Measurements from ENCODE around the gene CEMIP.

DNA sequence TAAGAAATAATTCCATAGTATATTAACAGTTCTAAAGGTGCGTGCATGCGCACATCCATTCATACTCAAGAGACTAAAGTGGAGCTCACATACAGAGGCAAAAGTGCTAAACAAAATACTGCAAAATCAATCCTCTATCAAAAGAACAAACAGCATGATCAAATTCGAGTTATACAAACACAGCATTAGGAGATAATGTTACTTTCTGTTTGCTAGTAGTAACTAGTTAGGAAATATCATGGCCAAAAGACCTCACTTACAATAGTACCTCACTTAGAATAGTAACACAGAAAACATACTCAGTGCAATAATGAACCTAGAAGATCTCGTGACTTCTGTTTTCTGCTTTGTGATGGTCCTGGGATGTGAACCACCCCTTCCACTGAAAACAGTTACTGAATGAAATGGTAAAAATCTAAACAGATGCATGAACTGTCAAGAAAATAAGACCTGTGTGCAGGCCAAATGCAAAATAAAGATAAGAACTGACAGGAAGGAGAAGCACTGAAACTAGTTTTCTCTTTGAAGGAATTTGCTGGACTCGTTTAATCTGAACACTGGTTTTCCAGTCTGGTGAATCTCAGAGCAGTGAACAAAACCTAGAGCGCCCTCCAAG is 20.9 kb upstream of the CEMIP start:
- TF ChIP-seq, protein P1, sequence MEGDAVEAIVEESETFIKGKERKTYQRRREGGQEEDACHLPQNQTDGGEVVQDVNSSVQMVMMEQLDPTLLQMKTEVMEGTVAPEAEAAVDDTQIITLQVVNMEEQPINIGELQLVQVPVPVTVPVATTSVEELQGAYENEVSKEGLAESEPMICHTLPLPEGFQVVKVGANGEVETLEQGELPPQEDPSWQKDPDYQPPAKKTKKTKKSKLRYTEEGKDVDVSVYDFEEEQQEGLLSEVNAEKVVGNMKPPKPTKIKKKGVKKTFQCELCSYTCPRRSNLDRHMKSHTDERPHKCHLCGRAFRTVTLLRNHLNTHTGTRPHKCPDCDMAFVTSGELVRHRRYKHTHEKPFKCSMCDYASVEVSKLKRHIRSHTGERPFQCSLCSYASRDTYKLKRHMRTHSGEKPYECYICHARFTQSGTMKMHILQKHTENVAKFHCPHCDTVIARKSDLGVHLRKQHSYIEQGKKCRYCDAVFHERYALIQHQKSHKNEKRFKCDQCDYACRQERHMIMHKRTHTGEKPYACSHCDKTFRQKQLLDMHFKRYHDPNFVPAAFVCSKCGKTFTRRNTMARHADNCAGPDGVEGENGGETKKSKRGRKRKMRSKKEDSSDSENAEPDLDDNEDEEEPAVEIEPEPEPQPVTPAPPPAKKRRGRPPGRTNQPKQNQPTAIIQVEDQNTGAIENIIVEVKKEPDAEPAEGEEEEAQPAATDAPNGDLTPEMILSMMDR (conservative IDR thresholded peaks at IDR 0.05) = no peak
- TF ChIP-seq EZH2 (IDR thresholded peaks at IDR 0.05; ENCODE audit: low read depth) = no peak
